Measurements from ENCODE around the gene HOXB13.

The HOXB13 gene

DNA sequence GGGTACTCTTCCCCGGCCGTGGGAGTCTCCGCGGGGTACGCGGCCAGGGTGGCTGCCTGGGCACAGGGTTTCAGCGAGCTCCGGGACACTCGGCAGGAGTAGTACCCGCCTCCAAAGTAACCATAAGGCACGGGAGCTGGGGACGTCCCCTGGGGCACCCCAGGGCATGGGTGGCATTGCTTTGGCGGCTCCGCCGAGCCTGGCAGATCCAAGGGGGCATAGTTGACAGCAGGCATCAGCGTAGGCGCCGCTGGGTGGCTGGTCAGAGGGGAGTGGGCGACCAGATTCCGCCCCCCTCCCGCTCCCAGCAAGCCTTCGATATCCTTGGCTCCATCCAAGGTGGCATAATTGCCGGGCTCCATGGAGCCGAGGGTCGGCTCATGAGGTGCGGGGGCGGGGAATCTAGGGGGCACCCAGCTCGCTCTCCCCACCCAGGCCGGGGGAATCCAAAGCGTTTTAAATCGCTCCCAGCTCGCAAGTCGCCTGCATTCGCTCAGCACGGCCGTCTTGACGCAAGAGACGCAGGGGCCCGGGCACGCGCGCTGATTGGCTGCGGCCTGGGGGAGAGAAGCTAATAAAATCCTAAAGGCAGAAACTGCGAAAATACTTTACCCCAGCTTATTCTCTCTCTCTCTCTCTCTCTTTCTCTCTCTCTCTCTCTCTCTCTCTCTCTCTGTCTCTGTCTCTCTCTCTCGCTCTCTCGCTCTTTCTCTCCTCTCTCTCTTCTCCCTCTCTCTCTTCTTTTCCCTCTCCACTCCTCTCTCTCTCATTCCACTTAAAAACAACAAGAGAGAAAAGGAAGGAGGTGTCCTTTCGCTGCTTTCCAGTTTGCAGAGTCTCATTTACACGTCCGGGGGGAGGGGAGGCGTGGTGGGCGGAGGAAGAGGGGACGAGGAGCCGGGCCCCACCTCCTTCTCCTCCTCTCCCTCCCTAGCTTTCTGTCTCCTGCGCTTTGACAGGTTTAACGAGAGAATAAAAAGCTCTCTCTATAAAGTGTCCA lies at the start of gene HOXB13:
HOXB13 (minus strand) TSS at position 519 of the 1,000 bp plus-strand sequence; CDS start at position 362, 157 bp downstream.
- DNase-seq, result no peak

- no peak for DNase-seq
Measured at GRCh38 chr17:48776602-48777001, 48.1 kb upstream of the HOXB13 start.

GRCh38 chr17:48773245-48773644 lies 44.7 kb upstream of the HOXB13 start:
- no peak for DNase-seq

GRCh38 chr17:48770954-48771353 lies 42.4 kb upstream of the HOXB13 start:
- DNase-seq, result no peak

GRCh38 chr17:48769009-48769675 lies 40.6 kb upstream of the HOXB13 start:
- no peak for DNase-seq

- DNase-seq, result no peak
Measured at GRCh38 chr17:48767263-48767774, 38.8 kb upstream of the HOXB13 start.

DNA sequence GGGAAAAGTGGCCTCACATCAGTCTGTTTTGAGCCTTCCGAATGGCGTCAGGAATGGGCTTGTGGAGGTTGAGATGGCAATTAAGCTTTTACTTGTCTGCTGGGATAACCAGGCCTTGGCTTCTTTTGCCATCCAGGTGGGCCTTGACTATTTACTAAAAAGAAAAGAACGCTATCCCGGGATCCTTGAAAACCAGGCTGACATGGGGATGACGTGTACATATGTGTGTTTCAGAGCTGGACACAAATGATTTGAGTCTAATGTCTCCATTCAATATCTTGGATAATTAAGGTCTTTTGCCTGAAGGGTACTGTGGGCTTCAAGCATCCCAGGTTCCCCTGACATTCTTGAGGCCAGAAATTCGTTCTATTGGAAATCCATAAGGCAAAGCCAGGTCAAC lies 32.6 kb upstream of the HOXB13 start:
- no peak for DNase-seq

GRCh38 chr17:48760411-48760810 lies 31.9 kb upstream of the HOXB13 start:
- DNase-seq, result no peak

GRCh38 chr17:48759288-48759687 lies 30.7 kb upstream of the HOXB13 start:
- no peak for DNase-seq

DNA sequence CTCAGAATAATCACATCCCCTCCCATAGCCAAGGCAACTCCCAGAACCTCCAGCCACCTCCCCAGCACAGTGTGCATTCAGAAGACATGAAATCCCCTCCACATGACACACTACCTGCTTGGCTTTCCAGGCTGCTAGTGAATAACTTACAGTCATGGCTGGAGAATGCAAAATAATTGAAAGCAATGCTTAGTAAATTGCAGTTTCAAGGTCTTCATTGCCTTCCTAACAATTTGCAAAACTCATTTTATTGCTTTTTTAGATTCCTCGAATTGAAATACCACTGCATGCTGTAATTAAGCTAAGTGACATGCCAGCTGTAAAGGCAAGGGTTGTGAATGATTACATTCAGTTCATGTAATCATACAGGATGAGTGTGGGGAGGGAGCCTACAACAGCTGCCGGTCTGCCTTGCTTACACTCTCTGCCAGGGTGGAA lies 29.0 kb upstream of the HOXB13 start:
- no peak for DNase-seq

DNA sequence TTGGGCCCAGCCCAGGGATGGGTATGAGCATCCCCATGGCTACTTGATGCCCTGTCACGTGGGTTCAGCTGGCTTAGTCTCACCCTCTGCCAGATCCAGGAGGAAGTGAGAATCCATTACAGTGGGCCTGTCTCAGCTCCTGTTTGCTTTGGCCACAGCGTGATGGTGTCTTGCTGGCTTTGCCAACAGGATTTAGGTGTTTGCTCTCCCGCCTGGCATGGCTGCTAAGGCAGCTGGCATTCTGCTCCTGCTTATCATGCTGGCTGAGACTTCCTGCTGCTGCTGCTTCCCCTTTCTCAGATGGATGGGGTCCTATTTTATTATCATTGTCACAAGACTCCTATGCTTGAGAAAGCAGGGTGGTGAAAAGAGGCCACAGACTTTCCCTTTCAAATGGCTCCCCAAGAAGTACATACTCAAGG lies 28.3 kb upstream of the HOXB13 start:
- no peak for DNase-seq

DNA sequence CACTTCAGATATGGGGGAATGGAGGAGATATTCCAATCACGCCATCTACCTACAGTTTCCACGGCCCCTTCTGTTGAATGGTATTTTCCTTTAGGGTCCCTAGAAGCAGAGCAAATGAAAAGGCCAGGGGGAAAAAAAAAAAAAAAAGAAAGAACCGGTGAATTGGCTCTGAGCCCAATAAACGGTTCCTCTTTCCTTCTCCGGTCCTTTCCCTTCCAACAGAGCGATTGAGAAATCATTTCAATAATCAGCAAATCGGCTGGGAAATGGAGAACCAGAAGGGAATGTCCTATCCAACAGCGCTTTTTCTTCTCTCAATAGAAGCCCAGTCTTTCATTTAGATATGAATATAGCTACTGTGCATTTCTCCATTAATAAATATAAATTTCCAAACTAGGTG lies 26.8 kb upstream of the HOXB13 start:
- DNase-seq, result no peak

DNA sequence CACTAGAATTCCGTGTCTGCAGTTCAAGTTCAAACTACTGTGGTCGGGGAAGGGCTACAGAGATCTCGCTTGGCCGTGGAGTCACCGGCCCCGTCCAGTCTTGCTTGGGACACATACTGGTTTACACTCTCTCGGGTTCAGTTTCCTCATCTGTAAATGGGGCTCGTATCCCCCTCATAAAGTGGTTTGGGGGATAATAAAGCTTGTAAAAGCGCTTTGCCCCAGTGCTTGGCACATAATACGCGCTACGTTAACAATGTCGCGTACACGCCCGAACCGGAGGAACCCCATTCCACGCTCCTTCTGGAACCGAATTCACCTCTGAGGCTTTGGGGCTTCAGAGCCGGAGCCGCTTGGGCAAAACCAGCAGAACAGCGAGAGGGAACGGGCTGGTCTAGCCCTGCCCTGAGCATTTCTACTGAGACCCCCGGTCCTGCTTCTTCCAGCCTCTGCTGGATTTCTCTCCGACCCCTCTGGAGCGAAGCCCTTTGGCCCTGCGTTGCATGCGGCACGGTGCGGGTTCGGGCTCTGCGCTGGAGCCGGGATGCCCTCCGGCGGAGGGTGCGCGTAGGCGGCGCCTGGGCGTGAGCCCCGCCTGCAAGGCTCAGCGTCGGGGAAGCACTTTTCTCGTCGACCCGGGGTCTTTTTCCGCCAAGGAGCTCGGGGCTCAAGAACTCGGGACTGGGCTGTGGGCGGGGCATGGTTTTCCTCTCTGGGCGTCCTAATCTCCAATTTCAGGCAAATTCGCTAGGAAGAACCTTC lies 26.1 kb upstream of the HOXB13 start:
- no peak for DNase-seq

DNA sequence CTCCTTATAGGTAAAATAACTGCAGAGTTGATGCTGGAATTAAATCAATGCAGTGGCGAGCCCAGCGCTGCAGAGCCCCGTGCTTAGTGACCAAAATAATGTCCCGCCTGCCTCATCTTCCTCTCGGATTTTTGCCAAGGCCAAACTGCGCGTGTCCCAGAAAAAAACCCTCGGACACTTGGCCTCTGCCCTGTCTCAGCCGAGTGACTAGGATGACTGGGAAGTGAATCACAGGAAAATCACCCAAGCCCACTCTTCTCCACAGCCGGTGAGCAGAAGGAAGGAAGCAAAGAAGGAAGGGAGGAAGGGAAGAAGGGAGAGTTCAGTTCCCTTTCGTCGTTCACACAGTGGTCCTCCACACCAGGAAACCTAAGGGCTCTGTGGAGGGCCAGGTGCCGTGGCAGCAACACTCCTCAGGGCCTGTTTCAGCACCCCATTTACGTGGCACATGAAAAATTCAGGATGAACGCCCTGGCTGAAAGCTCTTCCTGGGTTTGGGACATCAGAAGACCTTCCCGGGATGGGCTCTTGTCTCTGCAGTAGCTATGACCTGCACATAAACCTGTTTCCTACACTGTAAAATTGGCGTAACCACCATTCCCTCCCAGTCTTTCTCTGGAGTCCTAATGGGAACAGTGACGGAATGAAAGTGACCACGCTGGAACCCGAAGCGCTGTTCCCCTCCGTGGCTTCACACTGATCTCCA lies 25.4 kb upstream of the HOXB13 start:
- DNase-seq, result no peak

DNA sequence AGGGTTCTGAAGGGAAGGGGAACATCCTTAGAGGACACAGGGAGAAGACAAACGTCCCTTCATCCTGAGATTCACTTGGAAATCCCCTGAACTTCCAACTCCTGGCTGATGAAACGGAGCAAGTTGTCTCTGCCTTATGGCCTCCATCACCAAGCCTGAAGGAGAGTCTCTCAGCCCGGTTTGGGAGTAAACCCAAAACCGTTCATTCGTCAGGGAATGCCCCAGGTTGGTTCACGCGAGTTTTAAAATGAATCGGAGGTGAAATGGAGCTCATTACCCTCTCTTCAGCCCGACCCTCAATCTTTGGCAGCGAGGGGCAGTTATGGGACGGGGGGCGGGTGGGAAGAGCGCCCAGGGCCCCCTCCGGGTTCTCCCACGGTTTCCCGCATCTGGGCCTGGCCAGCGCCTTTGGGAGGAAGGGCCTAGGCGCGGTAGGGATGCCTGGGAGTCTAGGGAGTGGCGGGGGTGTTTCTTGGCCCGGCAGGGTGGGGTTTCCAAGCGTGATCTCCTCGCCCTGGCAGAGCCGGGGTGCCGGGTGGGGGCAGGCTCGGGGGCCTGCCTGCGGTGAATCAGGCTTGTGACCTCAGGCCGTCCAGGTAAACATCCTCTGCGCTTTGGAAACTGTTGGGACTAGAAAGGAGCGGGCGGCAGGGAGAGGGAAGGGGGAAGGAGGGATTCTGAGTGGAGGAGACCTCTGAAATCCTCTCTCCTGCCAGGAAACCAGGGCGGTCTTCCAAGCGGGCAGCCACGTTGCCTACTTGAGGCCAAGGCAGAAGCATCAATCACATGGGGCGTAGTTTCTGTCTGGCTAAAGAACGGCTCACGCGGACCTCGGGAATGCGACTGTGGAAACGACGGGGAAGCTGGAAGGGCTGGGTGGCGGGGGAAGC lies 24.1 kb upstream of the HOXB13 start:
- DNase-seq, result no peak

- no peak for DNase-seq
Measured at GRCh38 chr17:48751733-48752398, 23.3 kb upstream of the HOXB13 start.

- no peak for DNase-seq
Measured at GRCh38 chr17:48751172-48751571, 22.6 kb upstream of the HOXB13 start.

GRCh38 chr17:48749621-48750553 lies 21.3 kb upstream of the HOXB13 start:
- DNase-seq, result no peak
